AG10803 (cell line): ENCODE results near the gene HMG20A.
"Not testable (repeated sequence)": the region's sequence is repeated elsewhere in the genome, so short reads cannot be mapped to it uniquely, and the experiment has no call there.

ENCODE experiments used
- DNase-seq: peaks from one replicate; pipeline ENCODE4 v3.0.0; 2010; ENCODE audit warnings: low read depth
- H3K4me3 ChIP-seq: 2 replicates; pipeline ENCODE4 v1.5.1; 2011; ENCODE audit warnings: mild to moderate bottlenecking, low read length, control low read depth
- TF ChIP-seq, protein P1 (sequence below): conservative IDR thresholded peaks from 2 replicates; pipeline ENCODE4 v1.5.1; 2011; ENCODE audit warnings: mild to moderate bottlenecking, low read length, control low read depth, inconsistent platforms

The HMG20A gene

DNA sequence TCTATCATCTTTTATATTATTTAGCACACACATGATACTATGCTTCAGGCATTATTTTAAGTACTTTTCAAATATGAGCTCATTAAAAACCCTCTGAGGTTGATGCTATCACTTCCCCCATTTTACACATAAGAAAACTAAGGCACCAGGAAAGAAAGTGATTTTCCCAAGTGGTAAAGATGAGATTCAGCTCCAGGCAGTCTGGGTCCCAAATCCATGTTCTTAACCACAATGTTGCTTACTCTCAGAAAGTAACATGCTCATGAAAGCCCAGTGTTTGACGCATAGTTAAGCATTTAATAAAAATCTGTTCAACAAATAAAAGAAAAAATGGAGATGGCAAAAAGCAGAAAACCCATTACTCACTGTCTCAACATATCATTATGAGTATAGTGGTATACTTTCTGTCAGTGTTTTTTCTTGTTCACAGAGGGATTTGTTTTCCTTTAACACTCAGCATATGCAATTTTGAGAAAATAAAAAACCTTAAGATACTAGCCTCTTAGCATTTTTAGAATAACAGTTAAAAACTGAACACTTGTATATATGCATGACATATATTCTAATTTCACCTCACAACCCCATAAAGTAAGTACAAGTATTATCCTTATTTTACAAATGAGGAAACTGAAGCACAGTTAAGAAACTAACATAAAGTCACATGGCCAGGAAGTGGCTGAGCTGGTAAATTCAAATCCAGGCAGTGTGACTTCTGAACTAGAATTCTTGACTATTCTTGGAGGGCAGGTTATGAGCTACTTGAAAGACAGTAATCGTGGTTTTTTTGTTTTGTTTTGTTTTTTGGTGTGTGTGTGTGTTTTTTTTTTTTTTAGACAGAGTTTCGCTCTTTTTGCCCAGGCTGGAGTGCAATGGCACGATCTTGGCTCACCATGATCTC lies 11.2 kb upstream of the HMG20A start:
- H3K4me3 ChIP-seq: no peak overlapping the region
- no peak for DNase-seq
- TF ChIP-seq, protein P1, sequence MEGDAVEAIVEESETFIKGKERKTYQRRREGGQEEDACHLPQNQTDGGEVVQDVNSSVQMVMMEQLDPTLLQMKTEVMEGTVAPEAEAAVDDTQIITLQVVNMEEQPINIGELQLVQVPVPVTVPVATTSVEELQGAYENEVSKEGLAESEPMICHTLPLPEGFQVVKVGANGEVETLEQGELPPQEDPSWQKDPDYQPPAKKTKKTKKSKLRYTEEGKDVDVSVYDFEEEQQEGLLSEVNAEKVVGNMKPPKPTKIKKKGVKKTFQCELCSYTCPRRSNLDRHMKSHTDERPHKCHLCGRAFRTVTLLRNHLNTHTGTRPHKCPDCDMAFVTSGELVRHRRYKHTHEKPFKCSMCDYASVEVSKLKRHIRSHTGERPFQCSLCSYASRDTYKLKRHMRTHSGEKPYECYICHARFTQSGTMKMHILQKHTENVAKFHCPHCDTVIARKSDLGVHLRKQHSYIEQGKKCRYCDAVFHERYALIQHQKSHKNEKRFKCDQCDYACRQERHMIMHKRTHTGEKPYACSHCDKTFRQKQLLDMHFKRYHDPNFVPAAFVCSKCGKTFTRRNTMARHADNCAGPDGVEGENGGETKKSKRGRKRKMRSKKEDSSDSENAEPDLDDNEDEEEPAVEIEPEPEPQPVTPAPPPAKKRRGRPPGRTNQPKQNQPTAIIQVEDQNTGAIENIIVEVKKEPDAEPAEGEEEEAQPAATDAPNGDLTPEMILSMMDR: no peak

DNA sequence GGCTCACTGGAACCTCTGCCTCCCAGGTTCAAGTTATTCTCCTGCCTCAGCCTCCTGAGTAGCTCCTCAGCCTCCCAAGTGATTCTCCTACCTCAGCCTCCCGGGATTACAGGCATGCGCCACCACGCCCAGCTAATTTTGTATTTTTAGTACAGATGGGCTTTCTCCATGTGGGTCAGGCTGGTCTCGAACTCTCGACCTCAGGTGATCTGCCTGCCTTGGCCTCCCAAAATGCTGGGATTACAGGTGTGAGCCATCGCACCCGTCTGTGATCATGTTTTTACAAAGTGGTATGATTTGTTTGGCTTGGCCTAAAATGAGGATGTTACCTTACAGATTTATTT lies 10.6 kb upstream of the HMG20A start:
- DNase-seq, H3K4me3 ChIP-seq: not testable (repeated sequence)

DNA sequence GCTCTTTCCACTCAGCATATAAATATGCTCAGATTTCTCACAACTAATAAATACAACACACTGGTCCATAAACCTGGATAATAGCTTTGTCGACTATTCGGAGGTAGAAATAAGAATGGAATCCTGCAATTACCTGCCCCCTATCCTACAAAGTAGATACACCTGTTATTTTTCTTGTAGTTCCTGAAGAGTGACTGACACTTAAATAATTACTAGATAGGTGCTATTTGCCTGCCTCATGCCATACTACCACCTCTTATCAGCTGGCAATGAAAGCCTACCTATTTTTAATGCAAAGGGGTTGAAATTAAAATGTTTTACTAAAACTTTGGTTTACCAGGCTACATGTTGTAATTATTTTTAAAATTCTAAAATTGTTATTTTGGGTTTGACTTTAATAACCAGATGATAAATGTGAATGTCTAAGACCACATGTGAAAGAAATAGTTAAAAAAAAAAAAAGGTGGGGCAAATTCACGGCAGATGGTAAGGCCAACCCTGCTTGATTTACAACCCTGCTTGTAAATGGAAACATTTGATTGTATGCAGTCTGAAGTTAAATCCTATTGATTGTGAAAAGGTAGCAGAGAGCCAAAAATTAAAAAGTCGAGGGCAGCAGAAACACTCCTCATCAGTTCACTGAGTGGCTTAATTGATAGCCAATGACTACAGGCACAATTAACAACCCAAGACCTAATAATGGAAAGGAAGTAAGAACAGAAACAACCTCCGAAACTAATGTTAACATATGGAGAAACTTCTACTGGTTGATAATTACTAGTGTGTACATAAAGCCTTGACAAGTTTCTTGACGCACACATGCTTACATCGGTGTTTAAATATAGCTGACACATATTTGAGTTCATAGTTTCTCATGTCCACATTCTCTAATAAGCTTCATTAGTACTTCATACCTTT lies 9.7 kb upstream of the HMG20A start:
- no peak overlapping the region for H3K4me3 ChIP-seq
- TF ChIP-seq, protein P1: no peak
- DNase-seq: no peak

DNA sequence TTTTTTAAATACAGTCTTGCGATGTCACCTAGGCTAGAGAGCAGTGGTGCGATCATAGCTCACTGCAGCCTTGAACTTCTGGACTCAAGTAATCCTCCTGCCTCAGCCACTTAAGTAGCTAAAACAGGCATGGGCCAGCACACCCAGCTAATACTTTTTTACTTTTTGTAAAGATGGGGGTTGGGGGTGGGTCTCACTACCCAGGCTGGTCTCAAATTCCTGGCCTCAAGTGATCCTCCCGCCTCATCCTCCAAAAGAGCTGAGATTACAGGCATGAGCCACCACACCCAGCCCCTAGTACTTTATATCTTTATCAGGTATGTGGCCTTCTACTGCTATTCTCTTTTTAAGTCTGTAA lies 9.1 kb upstream of the HMG20A start:
- DNase-seq: no peak
- H3K4me3 ChIP-seq: no peak overlapping the region
- TF ChIP-seq, protein P1: no peak

- H3K4me3 ChIP-seq: no peak overlapping the region
- DNase-seq: no peak
- TF ChIP-seq, protein P1: no peak
Observed at GRCh38 chr15:77412972-77413698, 7.6 kb upstream of the HMG20A start.

- DNase-seq: no peak
- H3K4me3 ChIP-seq: no peak overlapping the region
- TF ChIP-seq, protein P1: no peak
Observed at GRCh38 chr15:77413699-77414349, 6.9 kb upstream of the HMG20A start.
